HepG2 (cell line): ENCODE measurements around the gene C16orf95. TPM values are rescaled to one million over a fixed set of nuclear protein-coding genes. Genes with fewer than 3 reads are reported as not detected.

ENCODE experiments used
- ARID2 ChIP-seq: sonication (generic); formaldehyde crosslinking; IDR thresholded peaks from 2 replicates; pipeline ENCODE4 v1.8.1; 2022; ENCODE audit warnings: mild to moderate bottlenecking, missing genetic modification reagents, borderline replicate concordance
- ATF4 ChIP-seq, 2 experiments: fragments of 450-650 bp in 1 of 2; sonication (generic) in 1 of 2; formaldehyde crosslinking; IDR thresholded peaks; 2 replicates each; pipeline versions ENCODE4 v1.5.0 to v1.8.0; 2020 to 2022; ENCODE audit warnings: mild to moderate bottlenecking in 1 of 2, missing genetic modification reagents in 1 of 2
- FOXO4 ChIP-seq: sonication (generic); formaldehyde crosslinking; conservative IDR thresholded peaks from 2 replicates; pipeline ENCODE4 v1.8.1; 2023; ENCODE audit warnings: missing genetic modification reagents
- MEIS2 ChIP-seq: sonication (generic); formaldehyde crosslinking; IDR thresholded peaks from 2 replicates; pipeline ENCODE4 v1.9.0; 2021; ENCODE audit warnings: mild to moderate bottlenecking, missing genetic modification reagents
- NKX3-1 ChIP-seq: sonication (generic); formaldehyde crosslinking; IDR thresholded peaks from 2 replicates; pipeline ENCODE4 v1.5.0; 2020; ENCODE audit warnings: missing genetic modification reagents
- NR2C2 ChIP-seq: sonication (generic); formaldehyde crosslinking; IDR thresholded peaks from 2 replicates; pipeline ENCODE4 v1.4.0; 2020; ENCODE audit warnings: missing genetic modification reagents, mild to moderate bottlenecking, moderate library complexity, borderline replicate concordance
- RFX3 ChIP-seq: IDR thresholded peaks from 2 replicates; pipeline ENCODE4 v1.6.1; 2016; ENCODE audit warnings: missing biosample characterization, missing genetic modification reagents
- SKIL ChIP-seq: sonication (generic); formaldehyde crosslinking; IDR thresholded peaks from 2 replicates; pipeline ENCODE4 v1.8.0; 2022; ENCODE audit warnings: missing genetic modification reagents, mild to moderate bottlenecking, moderate library complexity, borderline replicate concordance
- ZBTB34 ChIP-seq: sonication (generic); formaldehyde crosslinking; IDR thresholded peaks from 2 replicates; pipeline ENCODE4 v1.8.0; 2022; ENCODE audit warnings: mild to moderate bottlenecking, missing genetic modification reagents
- ZNF460 ChIP-seq: sonication (generic); formaldehyde crosslinking; IDR thresholded peaks from 2 replicates; pipeline ENCODE4 v1.5.1; 2020; ENCODE audit warnings: missing genetic modification reagents, mild to moderate bottlenecking, borderline replicate concordance
- ZSCAN12 ChIP-seq: sonication (generic); formaldehyde crosslinking; IDR thresholded peaks from 2 replicates; pipeline ENCODE4 v1.9.0; 2021; ENCODE audit warnings: mild to moderate bottlenecking, missing genetic modification reagents
- polyA plus RNA-seq, 8 experiments: library from polyadenylated mRNA; depleted of rRNA in 3 of 8; stranded (reverse) in 7 of 8; unstranded in 1 of 8; fragments of >200 nt; fragmentation: Illumina TruSeq in 4 of 8; extraction: Trizol in 4 of 8; gene quantifications; 2 replicates each; pipeline versions ENCODE4 v1.2.1 to v1.2.3, GENCODE V29; 2011 to 2016; ENCODE audit warnings: low read depth in 4 of 8, missing spikeins in 1 of 8, mixed read lengths in 1 of 8; ENCODE audit not compliant: insufficient read depth in 1 of 8
- total RNA-seq, 5 experiments: library from RNA; depleted of rRNA; stranded (reverse); fragments of >200 nt; fragmentation: Illumina TruSeq; extraction: Trizol; gene quantifications; 2 replicates each; pipeline ENCODE4 v1.2.3, GENCODE V29; 2016; ENCODE audit warnings: low read depth in 1 of 5

The C16orf95 gene
- total and polyA plus RNA-seq, 2 of the 13 experiments (the other 11 are each of a cell fraction or from before 2014, with no cell fraction given), result 2.8 to 8.6 TPM

- TF ChIP-seq SKIL (CRISPR knock-in tag) (no peak), FOXO4 (CRISPR knock-in tag) (peak; percentile 89; the same call in 1 of the 2 replicates), ZSCAN12 (CRISPR knock-in tag) (no peak), NKX3-1 (CRISPR knock-in tag) (no peak), ZBTB34 (CRISPR knock-in tag) (no peak), ARID2 (no peak), ZNF460 (CRISPR knock-in tag) (no peak), ATF4 (CRISPR knock-in tag; IDR thresholded peaks at IDR 0.05) (no peak), RFX3 (no peak), NR2C2 (no peak), MEIS2 (no peak)
Observed at GRCh38 chr16:87348616-87349157, 31.5 kb upstream of the C16orf95 start (continued).
